Coronary artery (tissue), 2 donors: Measurements from ENCODE around the gene PRKCG.

ENCODE experiments used
- DNase-seq: peaks from one replicate; pipeline ENCODE4 v3.0.0-alpha.2; 2017; ENCODE audit warnings: low spot score
- H3K27ac ChIP-seq, 2 donors: fragments of 200-600 bp; sonication (generic); one replicate each; pipeline ENCODE4 v1.5.1; 2016 to 2019
- H3K4me3 ChIP-seq: fragments of 200-600 bp; sonication (generic); 2 replicates; pipeline ENCODE4 v1.5.1; 2016; ENCODE audit warnings: mild to moderate bottlenecking, moderate library complexity
- TF ChIP-seq, protein P1 (sequence below): fragments of 200-600 bp; sonication (generic); IDR thresholded peaks from one replicate; pipeline ENCODE4 v1.5.1; 2019; ENCODE audit warnings: antibody characterized with exemption

Gene PRKCG

DNA sequence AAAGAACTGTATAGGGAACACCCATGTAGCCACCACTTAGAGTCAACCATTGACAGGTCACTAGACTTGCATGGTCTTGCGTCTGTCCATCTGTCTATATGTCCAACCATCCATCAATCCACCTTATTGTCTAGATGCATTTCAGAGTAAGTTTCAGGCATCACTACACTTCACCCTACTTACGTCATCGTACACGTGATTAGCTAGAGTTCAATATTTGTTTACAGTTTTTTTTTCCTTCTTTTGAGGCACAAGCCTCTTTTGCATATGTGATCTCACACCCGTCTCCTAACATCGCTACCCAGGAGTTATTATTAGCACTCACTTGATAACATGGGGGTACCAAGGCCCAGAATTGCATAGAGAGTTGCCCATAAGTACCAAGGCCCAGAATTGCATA, 34.0 kb downstream of the PRKCG start:
- TF ChIP-seq, protein P1, sequence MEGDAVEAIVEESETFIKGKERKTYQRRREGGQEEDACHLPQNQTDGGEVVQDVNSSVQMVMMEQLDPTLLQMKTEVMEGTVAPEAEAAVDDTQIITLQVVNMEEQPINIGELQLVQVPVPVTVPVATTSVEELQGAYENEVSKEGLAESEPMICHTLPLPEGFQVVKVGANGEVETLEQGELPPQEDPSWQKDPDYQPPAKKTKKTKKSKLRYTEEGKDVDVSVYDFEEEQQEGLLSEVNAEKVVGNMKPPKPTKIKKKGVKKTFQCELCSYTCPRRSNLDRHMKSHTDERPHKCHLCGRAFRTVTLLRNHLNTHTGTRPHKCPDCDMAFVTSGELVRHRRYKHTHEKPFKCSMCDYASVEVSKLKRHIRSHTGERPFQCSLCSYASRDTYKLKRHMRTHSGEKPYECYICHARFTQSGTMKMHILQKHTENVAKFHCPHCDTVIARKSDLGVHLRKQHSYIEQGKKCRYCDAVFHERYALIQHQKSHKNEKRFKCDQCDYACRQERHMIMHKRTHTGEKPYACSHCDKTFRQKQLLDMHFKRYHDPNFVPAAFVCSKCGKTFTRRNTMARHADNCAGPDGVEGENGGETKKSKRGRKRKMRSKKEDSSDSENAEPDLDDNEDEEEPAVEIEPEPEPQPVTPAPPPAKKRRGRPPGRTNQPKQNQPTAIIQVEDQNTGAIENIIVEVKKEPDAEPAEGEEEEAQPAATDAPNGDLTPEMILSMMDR: no peak
- H3K4me3 ChIP-seq: no peak overlapping the region
- H3K27ac ChIP-seq: no peak overlapping the region
- DNase-seq: no peak

- H3K4me3 ChIP-seq: no peak overlapping the region
- no peak overlapping the region for H3K27ac ChIP-seq
- no peak for DNase-seq
- TF ChIP-seq, protein P1: no peak
These were observed 35.4 kb downstream of the PRKCG start for GRCh38 chr19:53917356-53917755.

DNA sequence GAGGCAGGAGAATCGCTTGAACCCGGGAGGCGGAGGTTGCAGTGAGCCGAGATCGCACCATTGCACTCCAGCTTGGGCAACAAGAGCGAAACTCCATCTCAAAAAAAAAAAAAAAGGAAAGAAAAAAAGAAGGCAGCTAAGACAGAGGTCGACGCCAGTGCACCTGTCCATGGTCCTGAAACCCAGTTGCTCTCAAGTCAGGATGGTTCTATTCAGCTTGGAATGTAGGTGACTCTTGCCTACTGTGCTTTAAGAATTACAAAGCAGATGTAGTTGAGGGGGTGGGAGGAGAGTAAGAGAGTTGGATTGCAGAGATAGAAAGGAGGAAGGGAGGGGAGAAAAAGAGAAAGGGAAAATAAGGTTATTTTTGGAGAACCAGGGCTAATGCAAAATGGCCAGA, 45.7 kb downstream of the PRKCG start:
- H3K4me3 ChIP-seq: no peak overlapping the region
- DNase-seq: no peak
- TF ChIP-seq, protein P1: no peak
- H3K27ac ChIP-seq: no peak overlapping the region

DNA sequence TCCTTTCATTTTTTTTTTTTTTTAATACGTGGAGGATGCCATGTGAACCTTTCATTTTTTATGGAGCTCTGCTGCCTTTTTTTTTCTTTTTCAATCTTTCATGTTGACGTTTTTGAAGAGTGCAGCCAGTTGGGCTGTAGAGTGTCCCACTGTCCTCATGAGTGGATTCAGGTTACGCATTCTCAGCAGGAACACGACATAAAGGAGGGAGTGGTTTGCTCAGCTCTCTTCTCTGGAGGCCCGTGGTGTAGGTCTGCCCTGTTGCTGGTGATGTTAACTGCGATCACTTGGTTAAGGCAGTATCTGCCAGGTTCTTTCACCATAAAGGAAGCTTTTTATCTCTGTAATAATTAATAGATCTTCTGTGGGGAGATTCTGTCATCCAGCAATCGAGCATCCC, 54.0 kb downstream of the PRKCG start:
- no peak for DNase-seq
- Histone ChIP-seq H3K4me3 (no peak overlapping the region), H3K27ac (no peak overlapping the region)
- TF ChIP-seq, protein P1: no peak

DNA sequence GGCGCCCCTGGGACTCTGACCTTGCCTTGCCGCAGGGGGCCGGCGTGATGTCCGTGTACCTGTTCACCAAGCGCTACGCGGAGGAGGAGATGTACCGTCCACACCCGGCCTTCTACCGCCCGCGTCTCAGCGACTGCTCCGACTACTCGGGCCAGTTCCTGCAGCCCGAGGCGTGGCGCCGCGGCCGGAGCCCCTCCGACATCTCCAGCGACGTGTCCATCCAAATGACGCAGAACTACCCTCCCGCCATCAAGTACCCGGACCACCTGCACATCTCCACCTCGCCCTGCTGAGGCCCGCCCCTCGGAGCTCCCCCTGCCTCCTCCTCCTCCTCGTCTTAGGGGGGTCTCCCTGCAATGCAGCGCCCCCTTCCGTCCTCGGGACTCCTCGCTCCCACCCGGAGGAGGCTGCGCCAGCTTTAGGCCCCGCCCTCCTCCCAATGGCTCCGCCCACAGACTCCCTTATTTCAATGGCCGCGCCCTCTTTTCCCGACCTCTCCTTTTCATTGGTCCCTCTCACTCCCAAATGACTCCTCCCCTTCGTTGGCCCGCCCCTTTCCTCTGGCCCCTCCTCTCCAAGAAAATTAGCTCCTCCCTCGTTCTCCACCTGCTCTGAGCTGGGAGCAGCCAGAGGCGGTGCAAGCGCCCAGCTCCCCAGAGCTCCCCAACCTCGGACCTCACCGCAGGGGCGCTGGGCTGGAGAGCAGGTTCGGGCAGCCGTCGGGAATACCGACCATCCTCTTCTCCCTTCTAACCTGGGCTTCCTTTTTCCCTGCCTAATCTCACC, 60.2 kb downstream of the PRKCG start:
- H3K27ac ChIP-seq: no peak overlapping the region
- TF ChIP-seq, protein P1: no peak
- no peak overlapping the region for H3K4me3 ChIP-seq
- DNase-seq: no peak

GRCh38 chr19:53944416-53944815, 62.4 kb downstream of the PRKCG start:
- DNase-seq: no peak
- TF ChIP-seq, protein P1: no peak
- Histone ChIP-seq H3K4me3 (no peak overlapping the region), H3K27ac (no peak overlapping the region)

DNA sequence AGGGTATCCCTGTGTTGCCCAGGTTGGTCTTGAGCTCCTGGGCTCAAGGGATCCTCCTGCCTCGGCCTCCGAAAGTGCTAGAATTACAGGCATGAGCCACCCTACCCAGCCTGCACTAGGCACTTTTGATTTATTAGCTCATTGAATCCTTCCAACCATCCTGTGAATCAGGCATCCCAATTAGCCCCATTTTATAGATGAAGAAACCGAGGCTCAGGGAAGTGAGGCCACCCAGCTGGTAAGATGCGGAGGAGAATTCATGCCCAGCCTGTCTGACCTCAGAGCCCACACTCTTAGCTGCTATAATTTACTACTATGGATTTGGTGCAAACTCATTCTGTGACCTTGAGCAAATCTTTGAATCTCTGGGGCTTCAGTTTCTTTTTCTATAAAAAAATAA, 62.9 kb downstream of the PRKCG start:
- DNase-seq: no peak
- H3K27ac ChIP-seq: no peak overlapping the region
- TF ChIP-seq, protein P1: no peak
- H3K4me3 ChIP-seq: no peak overlapping the region
